Stomach (tissue), 4 donors: ENCODE measurements around the gene C14orf180.

ENCODE experiments used
- POLR2AphosphoS5 ChIP-seq, 3 donors: sonication (generic); formaldehyde crosslinking; IDR thresholded peaks; one replicate each; pipeline ENCODE4 v1.6.1; 2016; ENCODE audit warnings: antibody characterized with exemption in 3 of 3
- TF ChIP-seq, protein P1 (sequence below), 7 experiments: fragments of 450-650 bp in 4 of 7; fragments of 200-600 bp in 3 of 7; sonication (generic) in 3 of 7; IDR thresholded peaks; one replicate each; pipeline ENCODE4 v1.5.1; 2016 to 2019; ENCODE audit warnings: antibody characterized with exemption in 7 of 7, control low read depth in 2 of 7, mild to moderate bottlenecking in 1 of 7

DNA sequence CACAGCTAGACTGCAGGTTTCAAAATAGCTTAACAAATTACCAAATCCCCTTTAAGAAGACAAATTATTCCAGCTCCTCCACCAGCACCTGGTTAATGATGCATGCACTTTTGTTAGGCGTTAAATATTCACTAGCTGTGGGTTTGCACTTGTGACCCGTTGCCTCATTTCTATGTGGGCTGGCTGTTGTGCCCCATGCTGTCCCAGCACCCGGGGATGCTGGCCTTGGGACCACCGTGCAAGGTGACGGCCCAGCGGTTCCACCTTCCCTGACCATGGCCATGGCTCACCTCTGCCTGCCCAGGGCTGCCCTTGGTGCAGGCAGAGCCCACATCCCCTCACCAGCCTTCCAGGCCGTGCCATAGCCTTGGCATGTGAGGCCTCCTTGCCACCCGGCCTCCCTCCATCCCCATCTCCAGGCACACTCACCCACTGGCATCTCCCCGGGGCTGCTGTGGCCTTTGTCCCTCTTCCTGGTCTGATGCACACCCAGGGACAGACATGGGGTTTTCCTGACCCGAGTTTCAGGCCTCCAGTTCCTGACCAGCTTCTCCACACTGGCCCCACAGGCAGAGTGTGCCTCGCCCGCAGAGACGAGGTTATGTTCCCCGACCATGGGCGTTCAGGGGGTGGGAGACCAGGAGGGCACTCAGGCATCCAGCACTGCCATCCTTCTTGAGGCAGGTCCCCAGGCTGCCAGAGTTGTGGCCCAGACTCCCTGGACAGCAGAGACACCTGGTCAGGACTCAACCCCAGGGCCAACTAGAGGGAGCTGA lies 20.3 kb upstream of the C14orf180 start:
- TF ChIP-seq POLR2AphosphoS5 (IDR thresholded peaks at IDR 0.05), result no peak
- TF ChIP-seq, protein P1, sequence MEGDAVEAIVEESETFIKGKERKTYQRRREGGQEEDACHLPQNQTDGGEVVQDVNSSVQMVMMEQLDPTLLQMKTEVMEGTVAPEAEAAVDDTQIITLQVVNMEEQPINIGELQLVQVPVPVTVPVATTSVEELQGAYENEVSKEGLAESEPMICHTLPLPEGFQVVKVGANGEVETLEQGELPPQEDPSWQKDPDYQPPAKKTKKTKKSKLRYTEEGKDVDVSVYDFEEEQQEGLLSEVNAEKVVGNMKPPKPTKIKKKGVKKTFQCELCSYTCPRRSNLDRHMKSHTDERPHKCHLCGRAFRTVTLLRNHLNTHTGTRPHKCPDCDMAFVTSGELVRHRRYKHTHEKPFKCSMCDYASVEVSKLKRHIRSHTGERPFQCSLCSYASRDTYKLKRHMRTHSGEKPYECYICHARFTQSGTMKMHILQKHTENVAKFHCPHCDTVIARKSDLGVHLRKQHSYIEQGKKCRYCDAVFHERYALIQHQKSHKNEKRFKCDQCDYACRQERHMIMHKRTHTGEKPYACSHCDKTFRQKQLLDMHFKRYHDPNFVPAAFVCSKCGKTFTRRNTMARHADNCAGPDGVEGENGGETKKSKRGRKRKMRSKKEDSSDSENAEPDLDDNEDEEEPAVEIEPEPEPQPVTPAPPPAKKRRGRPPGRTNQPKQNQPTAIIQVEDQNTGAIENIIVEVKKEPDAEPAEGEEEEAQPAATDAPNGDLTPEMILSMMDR (IDR thresholded peaks at IDR 0.05), result no peak
